GM12878 (cell line): ENCODE results near the gene TOMM22. TPM values are rescaled to one million over a fixed set of nuclear protein-coding genes. Genes with fewer than 3 reads are reported as not detected.

Experiments
- DPF2 ChIP-seq: fragments of 450-650 bp; IDR thresholded peaks from 2 replicates; pipeline ENCODE4 v1.6.1; 2017; ENCODE audit warnings: mild to moderate bottlenecking
- FOXK2 ChIP-seq: fragments of 450-650 bp; IDR thresholded peaks from 2 replicates; pipeline ENCODE4 v1.6.1; 2017; ENCODE audit warnings: mild to moderate bottlenecking, moderate library complexity
- HDAC2 ChIP-seq: fragments of 200-600 bp; sonication (generic); IDR thresholded peaks from 2 replicates; pipeline ENCODE4 v1.6.1; 2017
- KDM1A ChIP-seq: fragments of 200-600 bp; sonication (generic); IDR thresholded peaks from 2 replicates; pipeline ENCODE4 v1.6.1; 2016; ENCODE audit warnings: borderline replicate concordance
- MEF2A ChIP-seq: IDR thresholded peaks from 2 replicates; pipeline ENCODE4 v1.6.1; 2011; ENCODE audit warnings: low read depth, mild to moderate bottlenecking, low read length, moderate library complexity; ENCODE audit not compliant: insufficient read depth
- NBN ChIP-seq: fragments of 450-650 bp; IDR thresholded peaks from 2 replicates; pipeline ENCODE4 v1.6.1; 2016
- PKNOX1 ChIP-seq: fragments of 450-650 bp; IDR thresholded peaks from 2 replicates; pipeline ENCODE4 v1.6.1; 2016; ENCODE audit warnings: mild to moderate bottlenecking
- RB1 ChIP-seq: fragments of 450-650 bp; formaldehyde crosslinking; IDR thresholded peaks from 2 replicates; pipeline ENCODE4 v1.6.1; 2017; ENCODE audit warnings: mild to moderate bottlenecking, borderline replicate concordance
- RELA ChIP-seq: fragments of 450-650 bp; IDR thresholded peaks from 2 replicates; pipeline ENCODE4 v1.8.0; 2014; ENCODE audit warnings: borderline replicate concordance; ENCODE audit not compliant: partially characterized antibody
- REST ChIP-seq: IDR thresholded peaks from 2 replicates; pipeline ENCODE4 v1.6.1; 2012; ENCODE audit warnings: mild to moderate bottlenecking, low read depth, low read length
- SMC3 ChIP-seq: IDR thresholded peaks from 2 replicates; pipeline ENCODE4 v1.6.1; 2011; ENCODE audit warnings: low read length, improper control_type of control experiment, borderline replicate concordance
- SPI1 ChIP-seq: IDR thresholded peaks from 2 replicates; pipeline ENCODE4 v1.6.1; 2011; ENCODE audit warnings: low read depth, mild to moderate bottlenecking, low read length, moderate library complexity, borderline replicate concordance; ENCODE audit not compliant: insufficient read depth
- SRF ChIP-seq, 2 experiments: IDR thresholded peaks; 2 replicates each; pipeline ENCODE4 v1.6.1; 2011; ENCODE audit warnings: low read depth in 2 of 2, low read length in 2 of 2, mild to moderate bottlenecking in 1 of 2, moderate library complexity in 1 of 2
- ZBED1 ChIP-seq: IDR thresholded peaks from 2 replicates; pipeline ENCODE4 v1.6.1; 2016; ENCODE audit warnings: borderline replicate concordance
- polyA plus RNA-seq, 11 experiments: library from polyadenylated mRNA; depleted of rRNA in 4 of 11; unstranded in 6 of 11; stranded (reverse) in 5 of 11; fragments of >200 nt; fragmentation: Nextera tagmentation in 4 of 11; fragmentation: Illumina TruSeq in 1 of 11; extraction: Ambion mirVana in 4 of 11; extraction: Trizol in 1 of 11; gene quantifications; 1 replicate in 1 of 11; 2 replicates in 10 of 11; pipeline versions ENCODE4 v1.2.1 to v1.2.3, GENCODE V29; 2011 to 2016; ENCODE audit warnings: inconsistent platforms in 2 of 11, missing spikeins in 2 of 11, low read depth in 1 of 11
- total RNA-seq, 4 experiments: library from RNA; depleted of rRNA in 3 of 4; stranded (reverse); fragments of >200 nt in 3 of 4; fragmentation: Illumina TruSeq in 1 of 4; extraction: Trizol in 1 of 4; gene quantifications; 2 replicates each; pipeline versions ENCODE4 v1.2.1 to v1.2.3, GENCODE V29; 2013 to 2021
- TF ChIP-seq, protein P1 (sequence below): IDR thresholded peaks from 2 replicates; pipeline ENCODE4 v1.6.1; 2011; ENCODE audit warnings: borderline replicate concordance, low read depth, mild to moderate bottlenecking, moderate library complexity, low read length; ENCODE audit not compliant: insufficient read depth, poor library complexity, severe bottlenecking
- TF ChIP-seq, protein P2 (sequence below): fragments of 150-350 bp; IDR thresholded peaks from 2 replicates; pipeline ENCODE4 v1.6.1; 2014; ENCODE audit warnings: mild to moderate bottlenecking, low read depth, low read length
- TF ChIP-seq, protein P3 (sequence below): fragments of 450-650 bp; formaldehyde crosslinking; IDR thresholded peaks from 2 replicates; pipeline ENCODE4 v1.4.0; 2022; ENCODE audit warnings: mild to moderate bottlenecking, moderate library complexity

Gene TOMM22
- total and polyA plus RNA-seq, 10 of the 15 experiments (the other 5 are each of a cell fraction or from before 2014, with no cell fraction given), result 37.6 to 197 (median 94.9) TPM

DNA sequence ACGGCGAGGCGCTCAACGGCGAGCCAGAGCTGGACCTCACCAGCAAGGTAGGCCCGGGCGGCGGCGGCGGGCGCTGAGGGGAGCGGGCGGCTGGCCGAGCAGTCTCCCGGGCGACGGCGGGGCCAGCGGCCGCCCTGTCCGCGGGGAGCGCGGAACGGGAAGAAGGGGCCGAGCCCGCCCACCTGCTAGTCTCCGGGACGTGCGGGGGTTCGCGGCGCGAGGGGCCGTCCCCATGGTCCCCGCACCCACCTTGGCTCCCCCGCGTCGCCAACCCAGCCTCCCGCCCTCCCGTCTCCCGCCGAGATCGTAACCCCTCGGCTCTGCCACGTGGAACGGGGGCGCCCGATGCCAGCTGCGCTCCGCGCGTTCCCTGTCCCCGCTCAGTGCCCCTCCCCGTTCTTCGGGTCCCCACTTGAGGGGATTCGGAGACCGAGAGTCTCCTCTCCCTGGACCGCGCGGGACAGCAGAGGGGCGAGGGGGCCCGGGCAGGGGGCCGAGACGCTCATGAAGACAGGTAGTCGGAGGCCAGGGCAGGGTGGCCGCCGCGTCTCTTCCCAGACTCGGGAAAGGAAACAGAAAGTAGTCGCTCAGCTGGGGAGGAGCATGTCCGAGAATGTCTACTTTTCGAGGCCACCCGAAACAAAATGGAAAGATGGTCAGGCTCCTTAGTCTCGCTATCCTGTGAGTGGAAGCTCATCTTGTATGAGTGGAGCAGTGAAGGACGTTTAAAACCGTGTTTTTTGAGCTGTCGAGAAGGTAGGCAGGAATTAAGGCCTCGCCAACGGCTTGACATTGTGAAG lies 24.5 kb downstream of the TOMM22 start (continued):
- TF ChIP-seq PKNOX1 (no peak), ZBED1 (no peak), DPF2 (peak; percentile 49; the same call in 1 of the 2 replicates), SMC3 (no peak), SPI1 (no peak), NBN (no peak), REST (no peak), SRF (IDR thresholded peaks at IDR 0.05; ENCODE audit: low read depth in 2 of 2, low read length in 2 of 2) (no peak), RB1 (no peak; the same call in 1 of the 2 replicates), MEF2A (no peak), RELA (no peak), FOXK2 (no peak), KDM1A (no peak), HDAC2 (no peak)
- TF ChIP-seq, protein P1, sequence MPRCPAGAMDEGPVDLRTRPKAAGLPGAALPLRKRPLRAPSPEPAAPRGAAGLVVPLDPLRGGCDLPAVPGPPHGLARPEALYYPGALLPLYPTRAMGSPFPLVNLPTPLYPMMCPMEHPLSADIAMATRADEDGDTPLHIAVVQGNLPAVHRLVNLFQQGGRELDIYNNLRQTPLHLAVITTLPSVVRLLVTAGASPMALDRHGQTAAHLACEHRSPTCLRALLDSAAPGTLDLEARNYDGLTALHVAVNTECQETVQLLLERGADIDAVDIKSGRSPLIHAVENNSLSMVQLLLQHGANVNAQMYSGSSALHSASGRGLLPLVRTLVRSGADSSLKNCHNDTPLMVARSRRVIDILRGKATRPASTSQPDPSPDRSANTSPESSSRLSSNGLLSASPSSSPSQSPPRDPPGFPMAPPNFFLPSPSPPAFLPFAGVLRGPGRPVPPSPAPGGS, result no peak
- TF ChIP-seq, protein P2, sequence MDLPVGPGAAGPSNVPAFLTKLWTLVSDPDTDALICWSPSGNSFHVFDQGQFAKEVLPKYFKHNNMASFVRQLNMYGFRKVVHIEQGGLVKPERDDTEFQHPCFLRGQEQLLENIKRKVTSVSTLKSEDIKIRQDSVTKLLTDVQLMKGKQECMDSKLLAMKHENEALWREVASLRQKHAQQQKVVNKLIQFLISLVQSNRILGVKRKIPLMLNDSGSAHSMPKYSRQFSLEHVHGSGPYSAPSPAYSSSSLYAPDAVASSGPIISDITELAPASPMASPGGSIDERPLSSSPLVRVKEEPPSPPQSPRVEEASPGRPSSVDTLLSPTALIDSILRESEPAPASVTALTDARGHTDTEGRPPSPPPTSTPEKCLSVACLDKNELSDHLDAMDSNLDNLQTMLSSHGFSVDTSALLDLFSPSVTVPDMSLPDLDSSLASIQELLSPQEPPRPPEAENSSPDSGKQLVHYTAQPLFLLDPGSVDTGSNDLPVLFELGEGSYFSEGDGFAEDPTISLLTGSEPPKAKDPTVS, result no peak
- TF ChIP-seq, protein P3, sequence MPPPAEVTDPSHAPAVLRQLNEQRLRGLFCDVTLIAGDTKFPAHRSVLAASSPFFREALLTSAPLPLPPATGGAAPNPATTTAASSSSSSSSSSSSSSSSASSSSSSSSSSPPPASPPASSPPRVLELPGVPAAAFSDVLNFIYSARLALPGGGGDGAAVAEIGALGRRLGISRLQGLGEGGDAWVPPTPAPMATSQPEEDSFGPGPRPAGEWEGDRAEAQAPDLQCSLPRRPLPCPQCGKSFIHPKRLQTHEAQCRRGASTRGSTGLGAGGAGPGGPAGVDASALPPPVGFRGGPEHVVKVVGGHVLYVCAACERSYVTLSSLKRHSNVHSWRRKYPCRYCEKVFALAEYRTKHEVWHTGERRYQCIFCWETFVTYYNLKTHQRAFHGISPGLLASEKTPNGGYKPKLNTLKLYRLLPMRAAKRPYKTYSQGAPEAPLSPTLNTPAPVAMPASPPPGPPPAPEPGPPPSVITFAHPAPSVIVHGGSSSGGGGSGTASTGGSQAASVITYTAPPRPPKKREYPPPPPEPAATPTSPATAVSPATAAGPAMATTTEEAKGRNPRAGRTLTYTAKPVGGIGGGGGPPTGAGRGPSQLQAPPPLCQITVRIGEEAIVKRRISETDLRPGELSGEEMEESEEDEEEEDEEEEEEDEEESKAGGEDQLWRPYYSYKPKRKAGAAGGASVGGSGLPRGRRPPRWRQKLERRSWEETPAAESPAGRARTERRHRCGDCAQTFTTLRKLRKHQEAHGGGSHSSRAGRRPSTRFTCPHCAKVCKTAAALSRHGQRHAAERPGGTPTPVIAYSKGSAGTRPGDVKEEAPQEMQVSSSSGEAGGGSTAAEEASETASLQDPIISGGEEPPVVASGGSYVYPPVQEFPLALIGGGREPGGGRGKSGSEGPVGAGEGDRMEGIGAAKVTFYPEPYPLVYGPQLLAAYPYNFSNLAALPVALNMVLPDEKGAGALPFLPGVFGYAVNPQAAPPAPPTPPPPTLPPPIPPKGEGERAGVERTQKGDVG (CRISPR knock-in tag), result no peak
